Panc1 (cell line): ENCODE results near the gene AVPI1. TPM values are rescaled to one million over a fixed set of nuclear protein-coding genes. Genes with fewer than 3 reads are reported as not detected.

Source experiments
- ATAC-seq: fragments of 200-7000 bp; cut with Tn5 transposase; 2 replicates; pipeline ENCODE4 v1.9.1; 2020; ENCODE audit warnings: mild to moderate bottlenecking, moderate library complexity
- BruUV-seq: library from RNA; stranded (reverse); fragments of 400-500 nt; replicated peaks from 2 replicates; lab custom pipeline; 2021; lab: Mats Ljungman, UMichigan
- CTCF ChIA-PET: fragments of 300-600 bp; sonication (Branson Sonifier 250); formaldehyde crosslinking; loops from one replicate; lab custom pipeline; 2022; ENCODE audit warnings: antibody characterized with exemption; lab: Charles Lee
- POLR2A ChIA-PET: fragments of 300-600 bp; sonication (Branson Sonifier 250); formaldehyde crosslinking; loops from one replicate; lab custom pipeline; 2022; ENCODE audit warnings: antibody characterized with exemption; lab: Charles Lee
- DNase-seq: peaks from one replicate; pipeline ENCODE4 v3.0.0-alpha.2; 2010; ENCODE audit warnings: low read depth, low spot score
- H3K27ac ChIP-seq: 2 replicates; pipeline ENCODE4 v1.5.1; 2011; ENCODE audit warnings: mild to moderate bottlenecking, low read length, inconsistent platforms
- H3K27me3 ChIP-seq: fragments of 200-500 bp; sonication (Bioruptor generic); 2 replicates; pipeline ENCODE4 v1.6.0; 2014; ENCODE audit warnings: low read length, inconsistent platforms; ENCODE audit not compliant: control insufficient read depth, insufficient read depth
- H3K36me3 ChIP-seq: fragments of 200-500 bp; sonication (Bioruptor generic); 2 replicates; pipeline ENCODE4 v1.5.1; 2014; ENCODE audit warnings: inconsistent platforms, mild to moderate bottlenecking, low read length, moderate library complexity; ENCODE audit not compliant: control insufficient read depth, insufficient read depth
- H3K4me1 ChIP-seq: 2 replicates; pipeline ENCODE4 v1.5.1; 2011; ENCODE audit warnings: inconsistent platforms, mild to moderate bottlenecking, low read length, moderate library complexity; ENCODE audit not compliant: control insufficient read depth, insufficient read depth
- H3K4me3 ChIP-seq, 2 experiments: 2 replicates each; pipeline ENCODE4 v1.5.1; 2011 to 2012; ENCODE audit warnings: low read depth in 2 of 2, low read length in 2 of 2, mild to moderate bottlenecking in 2 of 2, inconsistent platforms in 1 of 2, moderate library complexity in 1 of 2
- H3K9me3 ChIP-seq: fragments of 200-500 bp; sonication (Bioruptor generic); 2 replicates; pipeline ENCODE4 v1.5.1; 2014; ENCODE audit warnings: low read depth, mild to moderate bottlenecking, inconsistent platforms, low read length, moderate library complexity; ENCODE audit not compliant: control insufficient read depth, insufficient read depth
- CTCF ChIP-seq: fragments of 450-650 bp; IDR thresholded peaks from 2 replicates; pipeline ENCODE4 v1.5.1; 2017; ENCODE audit warnings: mild to moderate bottlenecking
- POLR2AphosphoS5 ChIP-seq: IDR thresholded peaks from 2 replicates; pipeline ENCODE4 v1.6.1; 2012; ENCODE audit warnings: mild to moderate bottlenecking, low read depth, low read length, moderate library complexity
- SIN3A ChIP-seq: IDR thresholded peaks from 2 replicates; pipeline ENCODE4 v1.6.1; 2012; ENCODE audit warnings: low read depth, mild to moderate bottlenecking, low read length, moderate library complexity, borderline replicate concordance; ENCODE audit not compliant: insufficient read depth
- TCF7L2 ChIP-seq: IDR thresholded peaks from 2 replicates; pipeline ENCODE4 v1.6.1; 2011; ENCODE audit warnings: mild to moderate bottlenecking, low read depth, low read length, inconsistent platforms
- in situ Hi-C: cut with HindIII; loops from 2 replicates; pipeline ENCODE4 v1.10.0; 2016; ENCODE audit warnings: low sequenced_read_pairs, low pct_unique_long_range_greater_than_20kb
- intact Hi-C: fragments of 100-400 bp; cut with micrococcal nuclease; formaldehyde crosslinking; loops from one replicate; pipeline ENCODE4 v1.10.0; 2022; ENCODE audit not compliant: unreplicated experiment
- total RNA-seq: library from RNA; stranded (reverse); gene quantifications from one replicate; pipeline ENCODE4 v1.2.1, GENCODE V29; 2021; ENCODE audit not compliant: unreplicated experiment
- TF ChIP-seq, protein P1 (sequence below), 2 experiments: IDR thresholded peaks; 2 replicates each; pipeline ENCODE4 v1.6.1; 2011 to 2012; ENCODE audit warnings: low read depth in 2 of 2, control low read depth in 1 of 2, low read length in 1 of 2, mild to moderate bottlenecking in 1 of 2, moderate library complexity in 1 of 2; ENCODE audit not compliant: insufficient read depth in 1 of 2

The AVPI1 gene
- total RNA-seq, 1 experiment from 2014 or later: 8.0 TPM

- intact Hi-C loops: no loop called here
- no peaks in the 10 kb centered on the region for H3K27me3 ChIP-seq
- DNase-seq (peak; percentile 76), ATAC-seq (peak; percentile 81)
- peaks cover 8% of the 10 kb centered on the region for H3K4me1 ChIP-seq
- TF ChIP-seq TCF7L2 (no peak), SIN3A (no peak), CTCF (no peak), POLR2AphosphoS5 (no peak)
- TF ChIP-seq, protein P1, sequence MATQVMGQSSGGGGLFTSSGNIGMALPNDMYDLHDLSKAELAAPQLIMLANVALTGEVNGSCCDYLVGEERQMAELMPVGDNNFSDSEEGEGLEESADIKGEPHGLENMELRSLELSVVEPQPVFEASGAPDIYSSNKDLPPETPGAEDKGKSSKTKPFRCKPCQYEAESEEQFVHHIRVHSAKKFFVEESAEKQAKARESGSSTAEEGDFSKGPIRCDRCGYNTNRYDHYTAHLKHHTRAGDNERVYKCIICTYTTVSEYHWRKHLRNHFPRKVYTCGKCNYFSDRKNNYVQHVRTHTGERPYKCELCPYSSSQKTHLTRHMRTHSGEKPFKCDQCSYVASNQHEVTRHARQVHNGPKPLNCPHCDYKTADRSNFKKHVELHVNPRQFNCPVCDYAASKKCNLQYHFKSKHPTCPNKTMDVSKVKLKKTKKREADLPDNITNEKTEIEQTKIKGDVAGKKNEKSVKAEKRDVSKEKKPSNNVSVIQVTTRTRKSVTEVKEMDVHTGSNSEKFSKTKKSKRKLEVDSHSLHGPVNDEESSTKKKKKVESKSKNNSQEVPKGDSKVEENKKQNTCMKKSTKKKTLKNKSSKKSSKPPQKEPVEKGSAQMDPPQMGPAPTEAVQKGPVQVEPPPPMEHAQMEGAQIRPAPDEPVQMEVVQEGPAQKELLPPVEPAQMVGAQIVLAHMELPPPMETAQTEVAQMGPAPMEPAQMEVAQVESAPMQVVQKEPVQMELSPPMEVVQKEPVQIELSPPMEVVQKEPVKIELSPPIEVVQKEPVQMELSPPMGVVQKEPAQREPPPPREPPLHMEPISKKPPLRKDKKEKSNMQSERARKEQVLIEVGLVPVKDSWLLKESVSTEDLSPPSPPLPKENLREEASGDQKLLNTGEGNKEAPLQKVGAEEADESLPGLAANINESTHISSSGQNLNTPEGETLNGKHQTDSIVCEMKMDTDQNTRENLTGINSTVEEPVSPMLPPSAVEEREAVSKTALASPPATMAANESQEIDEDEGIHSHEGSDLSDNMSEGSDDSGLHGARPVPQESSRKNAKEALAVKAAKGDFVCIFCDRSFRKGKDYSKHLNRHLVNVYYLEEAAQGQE (IDR thresholded peaks at IDR 0.05; ENCODE audit: insufficient read depth in 1 of 2, low read depth in 2 of 2, low read length in 1 of 2): no peak
- BruUV-seq: no TSS peak
- H3K27ac ChIP-seq: peak overlapping the region; percentile 10; the same call in 1 of the 2 replicates
- POLR2A ChIA-PET: no interaction called here
- no peaks in the 10 kb centered on the region for H3K36me3 ChIP-seq
- in situ Hi-C loops: no loop called here
- CTCF ChIA-PET: no interaction called here
- no peak overlapping the region for H3K4me3 ChIP-seq
- H3K9me3 ChIP-seq: no peaks in the 10 kb centered on the region
Measured at GRCh38 chr10:97648562-97649404, 38.3 kb downstream of the AVPI1 start.

GRCh38 chr10:97647556-97647955, 39.5 kb downstream of the AVPI1 start:
- no peak for DNase-seq

More at GRCh38 chr10:97647556-97647955, 39.5 kb downstream of the AVPI1 start:
- H3K36me3 ChIP-seq: no peaks in the 10 kb centered on the region
- intact Hi-C loops: no loop called here
- in situ Hi-C loops: no loop called here
- ChIA-PET POLR2A (no interaction called here), CTCF (interaction anchor here (0.7 kb wide), 1 partner anchor 96 kb away, joined by 4 read pairs; no protein-coding TSS in a partner anchor)
- H3K4me3 ChIP-seq: no peak overlapping the region
- no TSS peak for BruUV-seq
- no peak for ATAC-seq
- H3K27ac ChIP-seq: no peak overlapping the region
- no peak for TF ChIP-seq SIN3A
- no peak for TF ChIP-seq TCF7L2
- TF ChIP-seq, protein P1 (IDR thresholded peaks at IDR 0.05; ENCODE audit: insufficient read depth in 1 of 2, low read depth in 2 of 2, low read length in 1 of 2): no peak
- no peak for TF ChIP-seq CTCF
- no peak for TF ChIP-seq POLR2AphosphoS5
- no peaks in the 10 kb centered on the region for H3K27me3 ChIP-seq
- H3K9me3 ChIP-seq: no peaks in the 10 kb centered on the region
- peaks cover 8% of the 10 kb centered on the region for H3K4me1 ChIP-seq
